ENCODE data around the gene WASF1.

The WASF1 gene

DNA sequence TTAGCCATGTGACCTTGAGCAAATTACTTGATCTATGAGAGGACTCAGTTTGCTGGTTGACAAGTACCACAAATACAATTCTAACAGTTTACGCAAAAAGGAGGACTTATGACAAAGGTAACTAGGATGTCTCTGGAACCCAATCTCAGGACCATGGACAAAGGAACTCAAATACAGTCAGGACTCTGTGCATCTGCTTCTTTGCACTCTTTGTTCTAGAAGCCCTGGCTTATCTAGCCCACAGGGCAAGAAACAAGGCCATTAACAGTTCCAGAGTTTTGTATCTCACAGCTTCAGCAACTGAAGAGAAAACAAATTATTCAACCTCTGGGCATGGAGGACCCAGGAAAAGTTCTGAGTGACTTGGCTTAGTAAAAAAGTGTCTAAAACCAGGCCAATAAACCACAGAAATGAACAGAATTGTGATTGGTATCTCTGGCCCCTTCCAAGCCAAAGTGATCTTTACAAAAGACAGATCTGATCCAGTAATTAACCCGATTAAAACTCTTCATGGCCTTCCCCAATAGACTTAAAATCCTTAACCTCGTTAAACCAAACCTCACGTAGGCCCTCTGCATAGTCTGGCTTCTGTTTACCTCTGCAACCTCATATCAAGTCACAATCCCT is 5.9 kb downstream of the WASF1 start:
- TF ChIP-seq, protein P1, sequence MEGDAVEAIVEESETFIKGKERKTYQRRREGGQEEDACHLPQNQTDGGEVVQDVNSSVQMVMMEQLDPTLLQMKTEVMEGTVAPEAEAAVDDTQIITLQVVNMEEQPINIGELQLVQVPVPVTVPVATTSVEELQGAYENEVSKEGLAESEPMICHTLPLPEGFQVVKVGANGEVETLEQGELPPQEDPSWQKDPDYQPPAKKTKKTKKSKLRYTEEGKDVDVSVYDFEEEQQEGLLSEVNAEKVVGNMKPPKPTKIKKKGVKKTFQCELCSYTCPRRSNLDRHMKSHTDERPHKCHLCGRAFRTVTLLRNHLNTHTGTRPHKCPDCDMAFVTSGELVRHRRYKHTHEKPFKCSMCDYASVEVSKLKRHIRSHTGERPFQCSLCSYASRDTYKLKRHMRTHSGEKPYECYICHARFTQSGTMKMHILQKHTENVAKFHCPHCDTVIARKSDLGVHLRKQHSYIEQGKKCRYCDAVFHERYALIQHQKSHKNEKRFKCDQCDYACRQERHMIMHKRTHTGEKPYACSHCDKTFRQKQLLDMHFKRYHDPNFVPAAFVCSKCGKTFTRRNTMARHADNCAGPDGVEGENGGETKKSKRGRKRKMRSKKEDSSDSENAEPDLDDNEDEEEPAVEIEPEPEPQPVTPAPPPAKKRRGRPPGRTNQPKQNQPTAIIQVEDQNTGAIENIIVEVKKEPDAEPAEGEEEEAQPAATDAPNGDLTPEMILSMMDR (IDR thresholded peaks at IDR 0.05; ENCODE audit: low read depth, low read length) = no peak
- no peak for DNase-seq (ENCODE audit: extremely low read depth, low read depth)

DNA sequence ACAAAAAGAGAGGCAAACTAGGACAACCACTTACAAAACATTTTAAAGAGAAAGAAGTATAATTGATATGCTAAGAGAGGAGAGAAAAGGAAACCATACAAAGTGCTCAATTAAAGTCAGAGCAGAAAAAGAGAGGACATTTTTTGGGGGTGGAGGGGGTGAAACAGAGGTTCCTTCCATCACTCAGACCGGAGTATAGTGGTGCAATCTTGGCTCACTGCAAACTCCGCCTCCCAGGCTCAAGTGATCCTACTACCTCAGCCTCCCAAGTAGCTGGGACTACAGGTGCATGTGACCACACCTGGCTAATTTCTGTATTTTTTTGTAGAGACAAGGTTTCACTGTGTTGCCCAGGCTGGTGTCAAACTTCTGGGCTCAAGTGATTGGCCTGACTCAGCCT is 9.4 kb downstream of the WASF1 start:
- DNase-seq (ENCODE audit: extremely low read depth, low read depth) = no peak
- TF ChIP-seq, protein P1 (IDR thresholded peaks at IDR 0.05; ENCODE audit: low read depth, low read length) = no peak

- TF ChIP-seq, protein P1 (IDR thresholded peaks at IDR 0.05; ENCODE audit: low read depth, low read length) = no peak
- DNase-seq (ENCODE audit: extremely low read depth, low read depth) = no peak
These were observed 21.0 kb downstream of the WASF1 start for GRCh38 chr6:110158479-110158878.

GRCh38 chr6:110147870-110148269 is 31.6 kb downstream of the WASF1 start:
- TF ChIP-seq, protein P1 (IDR thresholded peaks at IDR 0.05; ENCODE audit: low read depth, low read length) = no peak
- DNase-seq (ENCODE audit: extremely low read depth, low read depth) = no peak

GRCh38 chr6:110140650-110141049 is 38.8 kb downstream of the WASF1 start:
- DNase-seq (ENCODE audit: extremely low read depth, low read depth) = peak; percentile 24
- TF ChIP-seq, protein P1 (IDR thresholded peaks at IDR 0.05; ENCODE audit: low read depth, low read length) = no peak

GRCh38 chr6:110139052-110139451 is 40.4 kb downstream of the WASF1 start:
- TF ChIP-seq, protein P1 (IDR thresholded peaks at IDR 0.05; ENCODE audit: low read depth, low read length) = no peak
- no peak for DNase-seq (ENCODE audit: extremely low read depth, low read depth)

GRCh38 chr6:110137924-110138887 is 41.3 kb downstream of the WASF1 start:
- TF ChIP-seq, protein P1 (IDR thresholded peaks at IDR 0.05; ENCODE audit: low read depth, low read length) = no peak
- DNase-seq (ENCODE audit: extremely low read depth, low read depth) = no peak
